HepG2 (cell line): ENCODE results near the gene UBE2O. TPM values are rescaled to one million over a fixed set of nuclear protein-coding genes. Genes with fewer than 3 reads are reported as not detected.

Experiments
- HBP1 ChIP-seq: IDR thresholded peaks from 2 replicates; pipeline ENCODE4 v1.6.1; 2016; ENCODE audit warnings: low read depth, control low read depth
- HNRNPUL1 ChIP-seq: fragments of 200-400 bp; formaldehyde crosslinking; IDR thresholded peaks from 2 replicates; pipeline ENCODE4 v1.6.1; 2017; ENCODE audit warnings: low read depth, mild to moderate bottlenecking, low read length, moderate library complexity
- HOXD1 ChIP-seq: sonication (generic); formaldehyde crosslinking; IDR thresholded peaks from 2 replicates; pipeline ENCODE4 v1.5.0; 2020; ENCODE audit warnings: missing genetic modification reagents
- MBNL3 ChIP-seq: fragments of 250-450 bp; sonication (Bioruptor Pico); conservative IDR thresholded peaks from 2 replicates; pipeline ENCODE4 v1.8.0; 2022; ENCODE audit warnings: mild to moderate bottlenecking, inconsistent platforms
- NFIC ChIP-seq: IDR thresholded peaks from 2 replicates; pipeline ENCODE4 v1.6.1; 2012; ENCODE audit warnings: mild to moderate bottlenecking, low read length, inconsistent platforms
- NR2F6 ChIP-seq, 2 experiments: IDR thresholded peaks; 2 replicates each; pipeline ENCODE4 v1.6.1; 2016; ENCODE audit warnings: antibody characterized with exemption in 1 of 2, mild to moderate bottlenecking in 1 of 2
- RARA ChIP-seq: IDR thresholded peaks from 2 replicates; pipeline ENCODE4 v1.6.1; 2016; ENCODE audit warnings: missing genetic modification reagents, missing compliant biosample characterization
- SKIL ChIP-seq: sonication (generic); formaldehyde crosslinking; IDR thresholded peaks from 2 replicates; pipeline ENCODE4 v1.8.0; 2022; ENCODE audit warnings: missing genetic modification reagents, mild to moderate bottlenecking, moderate library complexity, borderline replicate concordance
- SNAI1 ChIP-seq: sonication (generic); formaldehyde crosslinking; IDR thresholded peaks from 2 replicates; pipeline ENCODE4 v1.5.0; 2020; ENCODE audit warnings: mild to moderate bottlenecking, missing genetic modification reagents, borderline replicate concordance
- SRSF4 ChIP-seq: fragments of 200-400 bp; formaldehyde crosslinking; IDR thresholded peaks from one replicate; pipeline ENCODE4 v1.6.1; 2018; ENCODE audit warnings: mild to moderate bottlenecking, low read depth, low read length, moderate library complexity; ENCODE audit not compliant: poor library complexity, severe bottlenecking
- TFE3 ChIP-seq: IDR thresholded peaks from 2 replicates; pipeline ENCODE4 v1.6.1; 2016
- WIZ ChIP-seq: sonication (generic); formaldehyde crosslinking; IDR thresholded peaks from 2 replicates; pipeline ENCODE4 v1.5.1; 2020; ENCODE audit warnings: mild to moderate bottlenecking, missing genetic modification reagents
- ZBED4 ChIP-seq: sonication (generic); formaldehyde crosslinking; IDR thresholded peaks from 2 replicates; pipeline ENCODE4 v1.4.0; 2020; ENCODE audit warnings: missing genetic modification reagents, borderline replicate concordance
- ZBTB46 ChIP-seq: sonication (generic); formaldehyde crosslinking; IDR thresholded peaks from 2 replicates; pipeline ENCODE4 v1.4.0; 2020; ENCODE audit warnings: mild to moderate bottlenecking, missing genetic modification reagents, borderline replicate concordance
- ZMYM2 ChIP-seq: sonication (generic); formaldehyde crosslinking; IDR thresholded peaks from 2 replicates; pipeline ENCODE4 v1.8.0; 2022; ENCODE audit warnings: mild to moderate bottlenecking, missing genetic modification reagents
- ZNF44 ChIP-seq: sonication (generic); formaldehyde crosslinking; IDR thresholded peaks from 2 replicates; pipeline ENCODE4 v1.5.1; 2020; ENCODE audit warnings: mild to moderate bottlenecking, missing genetic modification reagents
- ZNF503 ChIP-seq: sonication (generic); formaldehyde crosslinking; IDR thresholded peaks from 2 replicates; pipeline ENCODE4 v1.4.0; 2020; ENCODE audit warnings: missing genetic modification reagents
- polyA plus RNA-seq, 8 experiments: library from polyadenylated mRNA; depleted of rRNA in 3 of 8; stranded (reverse) in 7 of 8; unstranded in 1 of 8; fragments of >200 nt; fragmentation: Illumina TruSeq in 4 of 8; extraction: Trizol in 4 of 8; gene quantifications; 2 replicates each; pipeline versions ENCODE4 v1.2.1 to v1.2.3, GENCODE V29; 2011 to 2016; ENCODE audit warnings: low read depth in 4 of 8, missing spikeins in 1 of 8, mixed read lengths in 1 of 8; ENCODE audit not compliant: insufficient read depth in 1 of 8
- total RNA-seq, 5 experiments: library from RNA; depleted of rRNA; stranded (reverse); fragments of >200 nt; fragmentation: Illumina TruSeq; extraction: Trizol; gene quantifications; 2 replicates each; pipeline ENCODE4 v1.2.3, GENCODE V29; 2016; ENCODE audit warnings: low read depth in 1 of 5

Gene UBE2O
- total and polyA plus RNA-seq, 2 of the 13 experiments (the other 11 are each of a cell fraction or from before 2014, with no cell fraction given): 21.5 to 23.5 TPM

GRCh38 chr17:76367642-76368041 lies 85.3 kb downstream of the UBE2O start (continued):
- TF ChIP-seq TFE3 (CRISPR knock-in tag): 0 out of 2 replicates have a peak, but pooled peaks have one; percentile 21
- no peak for TF ChIP-seq HNRNPUL1
- TF ChIP-seq SRSF4: no peak
- no peak for TF ChIP-seq RARA (CRISPR knock-in tag)
- TF ChIP-seq NR2F6 (IDR thresholded peaks at IDR 0.05): peak; percentile 60; the same call in 1 of the 2 replicates
- peak; percentile 53; the same call in 1 of the 2 replicates for TF ChIP-seq NR2F6 (CRISPR knock-in tag; IDR thresholded peaks at IDR 0.05)
- no peak for TF ChIP-seq ZBED4
- no peak for TF ChIP-seq HBP1 (CRISPR knock-in tag)
- no peak for TF ChIP-seq NFIC
- no peak for TF ChIP-seq SKIL (CRISPR knock-in tag)
- TF ChIP-seq ZBTB46 (CRISPR knock-in tag): no peak
- TF ChIP-seq SNAI1 (CRISPR knock-in tag): no peak
- no peak for TF ChIP-seq ZNF503 (CRISPR knock-in tag)
- no peak for TF ChIP-seq HOXD1
- no peak for TF ChIP-seq ZMYM2 (CRISPR knock-in tag)
- no peak for TF ChIP-seq MBNL3 (CRISPR knock-in tag)
- TF ChIP-seq ZNF44 (CRISPR knock-in tag): no peak
- TF ChIP-seq WIZ (CRISPR knock-in tag): no peak
